ENCODE measurements around the gene HES7. TPM values are rescaled to one million over a fixed set of nuclear protein-coding genes. Genes with fewer than 3 reads are reported as not detected.

The HES7 gene
- total and polyA plus RNA-seq, 9 of the 15 experiments (the other 6 are each of a cell fraction or from before 2014, with no cell fraction given): 0.03 to 1.7 (median 0.14) TPM; not detected in 1

DNA sequence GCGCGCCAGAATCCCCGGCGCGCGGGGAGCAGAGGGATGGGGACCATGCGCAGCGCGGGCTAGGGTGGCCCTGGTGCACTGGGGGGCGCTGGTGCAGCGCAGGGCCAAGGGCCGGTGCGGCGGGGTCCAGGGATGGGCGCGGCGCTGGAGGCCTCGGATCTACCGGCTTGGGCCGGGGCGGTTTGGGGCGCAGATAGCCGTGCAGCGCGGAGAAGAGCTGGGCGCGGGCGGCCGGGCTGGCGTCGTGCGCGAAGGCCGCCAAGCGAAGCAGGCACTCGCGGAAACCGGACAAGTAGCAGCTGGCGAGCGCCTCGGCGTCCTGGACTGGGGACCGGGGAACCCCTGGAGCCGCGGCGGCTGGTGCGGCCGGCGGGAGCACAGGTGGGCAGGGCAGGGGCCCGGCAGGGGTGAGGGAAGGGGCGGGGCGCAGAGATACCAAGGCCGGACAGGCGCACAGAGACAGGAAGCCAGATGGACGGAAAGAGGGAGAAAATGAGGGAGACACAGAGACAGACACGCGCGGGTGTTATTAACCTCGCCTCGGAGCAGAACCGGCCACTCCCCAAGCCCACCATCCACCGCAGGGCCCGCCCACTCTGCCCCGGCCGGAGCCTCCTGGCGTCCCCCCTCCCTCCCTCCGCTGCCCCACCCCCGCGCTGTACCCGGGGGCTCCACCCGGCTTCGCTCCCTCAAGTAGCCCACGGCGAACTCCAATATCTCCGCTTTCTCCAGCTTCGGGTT is 2.1 kb downstream of the HES7 start:
- ChIA-PET CTCF (ENCODE audit: low intra/inter-chr PET ratio) (interaction anchor here (0.7 kb wide), 1 partner anchor 17 kb away, joined by 3 read pairs; no protein-coding TSS in a partner anchor), POLR2A (interaction anchor here (0.6 to 0.9 kb wide), 2 partner anchors 51 to 88 kb away, joined by 3 to 7 read pairs; partner anchors contain the start of gene AURKB)
- Histone ChIP-seq H3K4me1 (replicated peaks in 1 of 2; ENCODE audit: control insufficient read depth in 2 of 2, insufficient read depth in 2 of 2, low read length in 2 of 2) (peaks cover 30 to 67% of the 10 kb centered on the region in 2 experiments), H3K27ac (ENCODE audit: extremely low read depth, low read depth, low read length) (no peak overlapping the region), H3K27me3 (ENCODE audit: control insufficient read depth in 2 of 2, insufficient read depth in 2 of 2, low read length in 2 of 2) (peaks cover 3 to 20% of the 10 kb centered on the region in 2 experiments; a peak in 3 of 5 replicates), H3K79me2 (ENCODE audit: control insufficient read depth, insufficient read depth, low read length) (no peaks in the 10 kb centered on the region), H3K9me1 (ENCODE audit: control insufficient read depth, insufficient read depth, low read length) (no peaks in the 10 kb centered on the region), H3K4me2 (ENCODE audit: insufficient read depth, low read length) (peak overlapping the region; percentile 87), H2AFZ (ENCODE audit: low read depth, low read length) (peak overlapping the region; percentile 82), H3K36me3 (ENCODE audit: control insufficient read depth, insufficient read depth, low read length) (no peaks in the 10 kb centered on the region), H3K4me3 (peak overlapping the region; percentile 65), H3K9ac (ENCODE audit: insufficient read depth in 1 of 2, low read depth in 2 of 2, low read length in 2 of 2) (peak overlapping the region in 1 of 2 experiments; percentile 83; a peak in 2 of 4 replicates), H3K9me3 (replicated peaks; ENCODE audit: control insufficient read depth, insufficient read depth, low read depth, low read length) (no peaks in the 10 kb centered on the region), H4K20me1 (replicated peaks; ENCODE audit: control insufficient read depth, insufficient read depth, low read length) (peaks cover 8% of the 10 kb centered on the region; the same call in 1 of the 2 replicates)
- WGBS (ENCODE audit: insufficient coverage, low coverage, missing lambda C conversion rate): 1% methylated on average over 15 of the region's 76 CpGs
- intact Hi-C loops (cut with micrococcal nuclease): loop anchor here (2.0 to 10.0 kb wide), 5 partner anchors 17 to 287 kb away; partner anchors contain the start of gene KDM6B
- DNase-seq (ENCODE audit: extremely low read depth in 1 of 4, low spot score in 3 of 4) (peak; percentile 59 to 86 (median 66)), ATAC-seq (peak; percentile 76), FAIRE-seq (no peak)
- in situ Hi-C loops (cut with MboI): loop anchor here (5.0 kb wide), 2 partner anchors 100 to 180 kb away; no protein-coding TSS in a partner anchor
- BruUV-seq (replicated peaks): no TSS peak
- TF ChIP-seq LCOR (CRISPR knock-in tag; IDR thresholded peaks at IDR 0.05): no peak
- TF ChIP-seq, protein P1, sequence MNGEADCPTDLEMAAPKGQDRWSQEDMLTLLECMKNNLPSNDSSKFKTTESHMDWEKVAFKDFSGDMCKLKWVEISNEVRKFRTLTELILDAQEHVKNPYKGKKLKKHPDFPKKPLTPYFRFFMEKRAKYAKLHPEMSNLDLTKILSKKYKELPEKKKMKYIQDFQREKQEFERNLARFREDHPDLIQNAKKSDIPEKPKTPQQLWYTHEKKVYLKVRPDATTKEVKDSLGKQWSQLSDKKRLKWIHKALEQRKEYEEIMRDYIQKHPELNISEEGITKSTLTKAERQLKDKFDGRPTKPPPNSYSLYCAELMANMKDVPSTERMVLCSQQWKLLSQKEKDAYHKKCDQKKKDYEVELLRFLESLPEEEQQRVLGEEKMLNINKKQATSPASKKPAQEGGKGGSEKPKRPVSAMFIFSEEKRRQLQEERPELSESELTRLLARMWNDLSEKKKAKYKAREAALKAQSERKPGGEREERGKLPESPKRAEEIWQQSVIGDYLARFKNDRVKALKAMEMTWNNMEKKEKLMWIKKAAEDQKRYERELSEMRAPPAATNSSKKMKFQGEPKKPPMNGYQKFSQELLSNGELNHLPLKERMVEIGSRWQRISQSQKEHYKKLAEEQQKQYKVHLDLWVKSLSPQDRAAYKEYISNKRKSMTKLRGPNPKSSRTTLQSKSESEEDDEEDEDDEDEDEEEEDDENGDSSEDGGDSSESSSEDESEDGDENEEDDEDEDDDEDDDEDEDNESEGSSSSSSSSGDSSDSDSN (IDR thresholded peaks at IDR 0.05; ENCODE audit: borderline replicate concordance in 1 of 2, low read depth in 2 of 2, low read length in 2 of 2): peak; percentile 93 to 95
- TF ChIP-seq, protein P2, sequence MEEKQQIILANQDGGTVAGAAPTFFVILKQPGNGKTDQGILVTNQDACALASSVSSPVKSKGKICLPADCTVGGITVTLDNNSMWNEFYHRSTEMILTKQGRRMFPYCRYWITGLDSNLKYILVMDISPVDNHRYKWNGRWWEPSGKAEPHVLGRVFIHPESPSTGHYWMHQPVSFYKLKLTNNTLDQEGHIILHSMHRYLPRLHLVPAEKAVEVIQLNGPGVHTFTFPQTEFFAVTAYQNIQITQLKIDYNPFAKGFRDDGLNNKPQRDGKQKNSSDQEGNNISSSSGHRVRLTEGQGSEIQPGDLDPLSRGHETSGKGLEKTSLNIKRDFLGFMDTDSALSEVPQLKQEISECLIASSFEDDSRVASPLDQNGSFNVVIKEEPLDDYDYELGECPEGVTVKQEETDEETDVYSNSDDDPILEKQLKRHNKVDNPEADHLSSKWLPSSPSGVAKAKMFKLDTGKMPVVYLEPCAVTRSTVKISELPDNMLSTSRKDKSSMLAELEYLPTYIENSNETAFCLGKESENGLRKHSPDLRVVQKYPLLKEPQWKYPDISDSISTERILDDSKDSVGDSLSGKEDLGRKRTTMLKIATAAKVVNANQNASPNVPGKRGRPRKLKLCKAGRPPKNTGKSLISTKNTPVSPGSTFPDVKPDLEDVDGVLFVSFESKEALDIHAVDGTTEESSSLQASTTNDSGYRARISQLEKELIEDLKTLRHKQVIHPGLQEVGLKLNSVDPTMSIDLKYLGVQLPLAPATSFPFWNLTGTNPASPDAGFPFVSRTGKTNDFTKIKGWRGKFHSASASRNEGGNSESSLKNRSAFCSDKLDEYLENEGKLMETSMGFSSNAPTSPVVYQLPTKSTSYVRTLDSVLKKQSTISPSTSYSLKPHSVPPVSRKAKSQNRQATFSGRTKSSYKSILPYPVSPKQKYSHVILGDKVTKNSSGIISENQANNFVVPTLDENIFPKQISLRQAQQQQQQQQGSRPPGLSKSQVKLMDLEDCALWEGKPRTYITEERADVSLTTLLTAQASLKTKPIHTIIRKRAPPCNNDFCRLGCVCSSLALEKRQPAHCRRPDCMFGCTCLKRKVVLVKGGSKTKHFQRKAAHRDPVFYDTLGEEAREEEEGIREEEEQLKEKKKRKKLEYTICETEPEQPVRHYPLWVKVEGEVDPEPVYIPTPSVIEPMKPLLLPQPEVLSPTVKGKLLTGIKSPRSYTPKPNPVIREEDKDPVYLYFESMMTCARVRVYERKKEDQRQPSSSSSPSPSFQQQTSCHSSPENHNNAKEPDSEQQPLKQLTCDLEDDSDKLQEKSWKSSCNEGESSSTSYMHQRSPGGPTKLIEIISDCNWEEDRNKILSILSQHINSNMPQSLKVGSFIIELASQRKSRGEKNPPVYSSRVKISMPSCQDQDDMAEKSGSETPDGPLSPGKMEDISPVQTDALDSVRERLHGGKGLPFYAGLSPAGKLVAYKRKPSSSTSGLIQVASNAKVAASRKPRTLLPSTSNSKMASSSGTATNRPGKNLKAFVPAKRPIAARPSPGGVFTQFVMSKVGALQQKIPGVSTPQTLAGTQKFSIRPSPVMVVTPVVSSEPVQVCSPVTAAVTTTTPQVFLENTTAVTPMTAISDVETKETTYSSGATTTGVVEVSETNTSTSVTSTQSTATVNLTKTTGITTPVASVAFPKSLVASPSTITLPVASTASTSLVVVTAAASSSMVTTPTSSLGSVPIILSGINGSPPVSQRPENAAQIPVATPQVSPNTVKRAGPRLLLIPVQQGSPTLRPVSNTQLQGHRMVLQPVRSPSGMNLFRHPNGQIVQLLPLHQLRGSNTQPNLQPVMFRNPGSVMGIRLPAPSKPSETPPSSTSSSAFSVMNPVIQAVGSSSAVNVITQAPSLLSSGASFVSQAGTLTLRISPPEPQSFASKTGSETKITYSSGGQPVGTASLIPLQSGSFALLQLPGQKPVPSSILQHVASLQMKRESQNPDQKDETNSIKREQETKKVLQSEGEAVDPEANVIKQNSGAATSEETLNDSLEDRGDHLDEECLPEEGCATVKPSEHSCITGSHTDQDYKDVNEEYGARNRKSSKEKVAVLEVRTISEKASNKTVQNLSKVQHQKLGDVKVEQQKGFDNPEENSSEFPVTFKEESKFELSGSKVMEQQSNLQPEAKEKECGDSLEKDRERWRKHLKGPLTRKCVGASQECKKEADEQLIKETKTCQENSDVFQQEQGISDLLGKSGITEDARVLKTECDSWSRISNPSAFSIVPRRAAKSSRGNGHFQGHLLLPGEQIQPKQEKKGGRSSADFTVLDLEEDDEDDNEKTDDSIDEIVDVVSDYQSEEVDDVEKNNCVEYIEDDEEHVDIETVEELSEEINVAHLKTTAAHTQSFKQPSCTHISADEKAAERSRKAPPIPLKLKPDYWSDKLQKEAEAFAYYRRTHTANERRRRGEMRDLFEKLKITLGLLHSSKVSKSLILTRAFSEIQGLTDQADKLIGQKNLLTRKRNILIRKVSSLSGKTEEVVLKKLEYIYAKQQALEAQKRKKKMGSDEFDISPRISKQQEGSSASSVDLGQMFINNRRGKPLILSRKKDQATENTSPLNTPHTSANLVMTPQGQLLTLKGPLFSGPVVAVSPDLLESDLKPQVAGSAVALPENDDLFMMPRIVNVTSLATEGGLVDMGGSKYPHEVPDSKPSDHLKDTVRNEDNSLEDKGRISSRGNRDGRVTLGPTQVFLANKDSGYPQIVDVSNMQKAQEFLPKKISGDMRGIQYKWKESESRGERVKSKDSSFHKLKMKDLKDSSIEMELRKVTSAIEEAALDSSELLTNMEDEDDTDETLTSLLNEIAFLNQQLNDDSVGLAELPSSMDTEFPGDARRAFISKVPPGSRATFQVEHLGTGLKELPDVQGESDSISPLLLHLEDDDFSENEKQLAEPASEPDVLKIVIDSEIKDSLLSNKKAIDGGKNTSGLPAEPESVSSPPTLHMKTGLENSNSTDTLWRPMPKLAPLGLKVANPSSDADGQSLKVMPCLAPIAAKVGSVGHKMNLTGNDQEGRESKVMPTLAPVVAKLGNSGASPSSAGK (IDR thresholded peaks at IDR 0.05): peak; percentile 19; the same call in 1 of the 2 replicates
- no peak for TF ChIP-seq BCL6 (CRISPR knock-in tag; IDR thresholded peaks at IDR 0.05)
- TF ChIP-seq BCOR (IDR thresholded peaks at IDR 0.05): no peak
- no peak for TF ChIP-seq RBM17 (IDR thresholded peaks at IDR 0.05; ENCODE audit: borderline replicate concordance, low read depth, low read length)

All from K562 (cell line).